Suprapubic skin (tissue), 3 donors: ENCODE measurements around the gene NCAPH2.

ENCODE experiments used
- CTCF ChIP-seq, 2 donors: fragments of 200-600 bp in 1 of 2; fragments of 450-650 bp in 1 of 2; sonication (generic) in 1 of 2; IDR thresholded peaks; one replicate each; pipeline ENCODE4 v1.5.1; 2016 to 2019; ENCODE audit warnings: antibody characterized with exemption in 2 of 2, mild to moderate bottlenecking in 1 of 2, moderate library complexity in 1 of 2
- EP300 ChIP-seq: sonication (generic); formaldehyde crosslinking; IDR thresholded peaks from one replicate; pipeline ENCODE4 v1.6.1; 2017; ENCODE audit warnings: antibody characterized with exemption
- POLR2A ChIP-seq, 2 donors: fragments of 450-650 bp; IDR thresholded peaks; one replicate each; pipeline ENCODE4 v1.6.1; 2017; ENCODE audit warnings: antibody characterized with exemption in 2 of 2, mild to moderate bottlenecking in 2 of 2, moderate library complexity in 2 of 2

GRCh38 chr22:50564289-50564688 lies 56.3 kb downstream of the NCAPH2 start:
- TF ChIP-seq CTCF (IDR thresholded peaks at IDR 0.05) (no peak), POLR2A (IDR thresholded peaks at IDR 0.05) (no peak), EP300 (no peak)
